HCEC 1CT (cell line): ENCODE data around the gene MRPL23.
"Not testable (repeated sequence)": the region's sequence is repeated elsewhere in the genome, so short reads cannot be mapped to it uniquely, and the experiment has no call there.

Source experiments
- DNase-seq: peaks from one replicate; pipeline ENCODE4 v3.0.0-alpha.2; 2017

Gene MRPL23

GRCh38 chr11:1934335-1935155 lies 12.6 kb upstream of the MRPL23 start:
- no peak for DNase-seq

DNA sequence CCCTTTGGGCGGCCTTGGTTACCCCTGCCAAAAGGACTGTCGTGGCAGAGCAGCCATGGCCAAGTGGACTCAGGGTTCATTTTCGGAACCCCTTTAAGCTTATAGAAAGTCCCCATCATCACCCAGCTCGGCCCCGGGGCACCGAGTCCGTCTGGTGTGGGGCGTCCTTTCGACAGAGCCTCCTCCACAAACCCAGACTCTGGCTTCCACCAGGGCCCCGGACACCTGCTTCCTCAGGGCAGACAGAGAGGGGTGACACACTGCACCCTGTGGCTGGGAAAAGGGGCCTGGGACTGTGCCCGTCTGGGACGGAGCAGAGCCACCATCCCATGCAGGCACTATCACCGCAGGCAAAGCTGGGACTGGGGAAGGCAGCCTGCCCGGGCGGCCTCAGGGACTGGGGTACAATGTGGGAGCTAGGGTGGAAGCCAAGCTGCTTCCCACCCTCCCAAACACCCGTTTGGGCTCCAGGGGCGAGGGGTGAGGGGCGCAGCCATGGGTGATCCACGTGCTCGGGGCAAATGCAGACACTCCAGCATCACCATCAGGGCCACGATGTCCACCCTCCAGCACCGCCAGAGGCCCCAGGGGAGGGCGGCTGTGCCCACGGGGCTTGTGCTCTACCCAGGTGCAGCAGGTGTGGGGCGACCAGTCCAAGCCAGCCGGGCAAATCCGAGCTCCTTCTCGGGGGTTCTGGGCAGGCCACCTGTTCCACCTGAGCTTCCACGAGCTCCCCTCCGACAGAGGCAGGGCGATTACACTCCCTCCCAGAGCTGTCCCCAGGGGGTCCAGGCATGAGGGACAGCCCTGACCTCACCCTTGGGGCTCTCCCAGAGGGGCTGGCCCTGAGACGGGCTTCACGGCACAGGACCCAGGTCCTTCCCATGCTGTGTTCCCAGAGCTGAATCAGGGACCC lies 11.7 kb upstream of the MRPL23 start:
- DNase-seq = no peak

- DNase-seq = no peak
Measured at GRCh38 chr11:1936072-1936780, 10.9 kb upstream of the MRPL23 start.

DNA sequence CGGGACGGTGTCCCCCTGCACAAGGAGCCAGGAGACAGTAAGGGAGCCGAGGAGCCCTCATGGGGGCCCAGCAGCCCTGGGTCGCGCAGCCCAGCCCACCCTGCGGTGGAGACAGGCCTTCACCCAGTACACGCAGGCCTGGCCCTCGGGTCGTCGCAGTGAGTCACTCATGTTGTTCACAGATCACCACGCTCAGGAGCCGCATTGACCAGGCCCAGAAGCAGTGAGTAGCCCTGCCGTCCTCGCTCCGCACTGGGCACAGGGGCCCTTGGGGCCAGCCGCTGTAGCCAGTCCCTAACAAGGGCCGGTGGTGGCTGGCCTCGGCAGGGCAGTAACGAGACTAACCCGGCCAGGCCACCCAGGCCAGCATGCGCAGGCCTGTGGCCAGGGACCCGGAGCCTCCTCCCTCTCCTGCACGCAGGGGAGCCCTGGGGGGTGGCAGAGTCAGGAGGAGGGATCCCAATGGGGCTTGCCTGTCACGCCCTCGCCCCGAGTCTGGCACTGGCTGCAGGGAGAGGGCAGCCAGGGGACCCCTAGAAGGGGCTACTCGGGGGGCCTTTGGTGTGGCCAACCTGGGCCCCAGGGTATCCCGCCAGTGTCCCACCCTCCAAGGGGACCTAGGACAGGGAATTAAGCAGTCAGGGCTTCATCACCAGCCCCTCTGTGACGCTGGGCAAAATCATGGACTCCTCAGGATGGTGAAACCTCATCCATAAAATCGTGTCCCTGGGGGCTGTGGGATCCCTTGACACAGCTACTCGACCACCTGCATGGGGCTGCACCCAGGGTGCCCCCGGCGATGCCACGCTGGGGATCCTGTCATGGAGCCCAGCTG lies 10.1 kb upstream of the MRPL23 start:
- DNase-seq = no peak

- DNase-seq = no peak
Measured at GRCh38 chr11:1937616-1938342, 9.4 kb upstream of the MRPL23 start.

DNA sequence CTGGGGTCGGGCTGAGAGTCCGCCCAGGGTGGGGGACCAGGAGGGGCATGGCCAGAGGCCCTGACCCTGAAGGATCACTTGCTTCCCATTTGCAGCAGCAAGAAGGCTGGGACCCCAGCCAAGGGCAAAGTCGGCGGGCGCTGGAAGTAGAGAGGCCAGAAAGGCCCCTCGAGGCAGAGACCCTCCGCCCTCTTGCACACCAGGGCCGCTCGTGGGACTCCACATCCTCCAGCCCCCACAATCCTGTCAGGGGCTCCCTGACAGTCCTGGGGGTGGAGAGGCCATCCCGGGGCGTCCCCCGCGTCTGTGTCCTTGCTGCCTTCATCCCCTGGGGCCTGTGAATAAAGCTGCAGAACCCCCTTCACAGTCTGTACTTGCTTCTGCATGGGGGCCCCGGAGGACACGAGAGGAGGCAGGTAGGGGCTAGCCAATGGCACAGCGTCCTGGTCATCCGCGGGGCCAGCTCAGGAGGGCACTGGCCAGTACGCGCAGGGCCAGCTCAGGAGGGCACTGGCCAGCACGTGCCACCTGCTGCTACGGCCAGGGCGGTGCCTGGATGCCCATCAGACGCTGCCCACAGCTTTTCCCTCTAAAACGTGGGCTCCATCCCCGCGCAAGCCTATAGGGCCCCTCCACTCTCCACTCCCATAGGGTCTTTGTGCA lies 8.7 kb upstream of the MRPL23 start:
- DNase-seq = no peak

DNA sequence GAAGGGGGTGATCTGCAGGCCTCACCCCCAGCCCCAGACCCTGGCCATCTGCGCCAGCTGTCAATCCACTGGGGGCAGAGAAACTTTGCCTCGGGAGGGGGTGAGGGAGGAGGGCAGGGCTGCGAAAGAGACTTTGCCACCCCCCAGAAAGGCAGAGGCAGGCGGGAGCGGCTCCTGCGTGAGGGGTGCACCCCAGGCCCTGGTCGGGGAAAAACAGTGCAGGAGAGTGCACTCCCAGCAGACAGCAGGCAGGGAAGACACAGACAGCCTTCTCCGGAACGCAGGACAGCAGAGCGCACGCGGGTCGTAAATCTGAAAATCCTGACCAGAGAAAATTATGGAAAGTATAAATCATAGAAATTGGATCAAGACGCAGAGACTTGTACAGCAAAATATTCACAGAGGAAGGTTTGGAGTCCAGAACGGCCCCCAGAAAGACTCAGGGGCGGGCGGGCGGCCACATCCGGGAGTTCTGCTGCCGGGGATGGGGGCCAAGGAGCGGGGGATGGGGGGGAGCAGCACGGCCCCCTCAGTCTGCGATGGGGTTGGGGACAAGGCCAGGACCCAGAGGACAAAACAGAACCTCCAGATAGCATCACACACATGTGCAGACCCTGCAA lies 8.0 kb upstream of the MRPL23 start:
- DNase-seq = no peak

GRCh38 chr11:1939788-1940187 lies 7.3 kb upstream of the MRPL23 start:
- DNase-seq = not testable (repeated sequence)

GRCh38 chr11:1942558-1943260 lies 4.4 kb upstream of the MRPL23 start:
- DNase-seq = no peak

GRCh38 chr11:1943576-1943975 lies 3.6 kb upstream of the MRPL23 start:
- no peak for DNase-seq

GRCh38 chr11:1943977-1944376 lies 3.2 kb upstream of the MRPL23 start:
- no peak for DNase-seq

GRCh38 chr11:1947592-1948237 lies 583 bp downstream of the MRPL23 start:
- DNase-seq = no peak

DNA sequence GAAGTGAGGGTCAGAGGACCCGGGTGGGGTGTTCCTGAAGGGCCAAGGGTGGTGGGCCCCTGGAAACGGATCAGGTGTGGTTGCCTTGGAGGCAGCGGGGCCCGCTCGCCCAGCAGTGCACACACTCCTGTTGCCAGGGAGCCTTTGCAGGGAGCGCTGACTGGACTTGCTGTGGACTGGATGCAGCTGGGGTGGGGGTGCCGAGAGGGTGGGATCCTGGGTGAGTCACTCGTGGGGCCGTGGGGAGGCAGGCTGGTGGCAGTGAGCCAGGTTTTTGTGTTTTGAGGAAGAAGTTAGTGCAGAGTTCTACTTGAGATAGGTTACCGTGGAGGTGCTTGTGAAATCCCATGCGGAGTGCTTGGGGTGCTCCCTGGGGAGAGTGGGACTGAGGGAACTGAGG lies 1.3 kb downstream of the MRPL23 start:
- no peak for DNase-seq

GRCh38 chr11:1949302-1949701 lies 2.2 kb downstream of the MRPL23 start:
- no peak for DNase-seq

GRCh38 chr11:1949922-1950321 lies 2.8 kb downstream of the MRPL23 start:
- no peak for DNase-seq

DNA sequence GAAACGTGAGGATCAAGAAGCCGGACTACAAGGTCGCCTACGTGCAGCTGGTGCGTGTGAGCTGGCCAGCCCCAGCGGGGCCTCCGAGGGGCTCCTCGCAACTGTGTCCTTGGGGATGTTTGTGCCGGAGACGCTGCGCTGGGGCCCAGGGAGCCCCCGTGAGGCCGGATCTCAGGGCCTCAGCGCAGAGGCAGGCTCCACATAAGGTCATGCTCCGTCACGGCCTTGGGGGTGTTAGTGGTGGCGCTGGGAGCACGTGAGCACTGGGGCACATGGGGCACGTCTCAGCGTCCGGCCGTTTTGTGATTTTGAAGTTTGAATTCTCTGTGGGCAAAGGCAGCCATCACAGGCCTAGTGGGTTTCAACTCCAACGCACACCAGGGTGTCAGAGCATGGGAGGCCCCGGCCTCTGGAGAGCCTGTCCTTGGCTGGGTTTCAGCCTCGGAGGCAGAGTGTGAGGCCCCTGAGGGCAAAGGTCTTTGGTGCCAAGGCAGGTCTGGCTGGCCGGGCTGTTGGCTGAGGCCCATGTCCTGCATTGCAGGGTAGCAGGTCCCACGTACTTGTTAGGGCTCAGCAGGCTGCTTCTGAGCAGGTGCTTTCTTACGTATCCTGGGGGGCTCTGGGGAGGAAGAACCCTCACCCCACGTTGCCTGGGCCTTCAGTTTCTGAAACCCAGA lies 5.8 kb downstream of the MRPL23 start:
- DNase-seq = no peak

- DNase-seq = no peak
Measured at GRCh38 chr11:1953489-1954266, 6.5 kb downstream of the MRPL23 start.

GRCh38 chr11:1958367-1958766 lies 11.2 kb downstream of the MRPL23 start:
- no peak for DNase-seq
